SK-N-SH (cell line): ENCODE data around the gene MIDN. TPM values are rescaled to one million over a fixed set of nuclear protein-coding genes. Genes with fewer than 3 reads are reported as not detected.

Experiments
- CTCF ChIA-PET: fragments of 300-600, 350-600 bp; formaldehyde crosslinking; extraction: SDS; loops from one replicate; lab custom pipeline; 2021; lab: Yijun Ruan, JAX
- POLR2A ChIA-PET: fragments of 350-600 bp; sonication (Branson Sonifier 250); formaldehyde crosslinking; extraction: SDS; loops from one replicate; lab custom pipeline; 2020; ENCODE audit warnings: antibody characterized with exemption, inconsistent platforms; lab: Yijun Ruan, JAX
- DNase-seq: peaks from one replicate; pipeline ENCODE4 v3.0.0; 2012
- H2AFZ ChIP-seq: fragments of 200-600 bp; sonication (generic); 2 replicates; pipeline ENCODE4 v1.8.1; 2016; ENCODE audit warnings: antibody characterized with exemption, mild to moderate bottlenecking, low read depth
- H3F3A ChIP-seq: fragments of 200-600 bp; sonication (generic); replicated peaks from 2 replicates; pipeline ENCODE3; 2016; ENCODE audit warnings: antibody characterized with exemption, mild to moderate bottlenecking; ENCODE audit not compliant: insufficient read depth
- H3K27ac ChIP-seq, 2 experiments: fragments of 200-500 bp in 1 of 2; fragments of 200-600 bp in 1 of 2; sonication (Bioruptor generic) in 1 of 2; sonication (generic), shearing (Covaris generic) in 1 of 2; 2 replicates each; pipeline versions ENCODE4 v1.5.1 to v1.6.1; 2014 to 2016; ENCODE audit warnings: low read depth in 2 of 2, inconsistent platforms in 1 of 2, low read length in 1 of 2, mild to moderate bottlenecking in 1 of 2, mixed read lengths in 1 of 2
- H3K27me3 ChIP-seq: fragments of 200-600 bp; sonication (generic), shearing (Covaris generic); 2 replicates; pipeline ENCODE4 v1.6.1; 2016; ENCODE audit warnings: mixed run types; ENCODE audit not compliant: insufficient read depth
- H3K36me3 ChIP-seq, 2 experiments: fragments of 200-500 bp in 1 of 2; fragments of 200-600 bp in 1 of 2; sonication (Bioruptor generic) in 1 of 2; sonication (generic) in 1 of 2; replicated peaks in 1 of 2; 2 replicates each; pipeline versions ENCODE3 to v1.5.1; 2014 to 2016; ENCODE audit warnings: low read length in 1 of 2, mild to moderate bottlenecking in 1 of 2; ENCODE audit not compliant: insufficient read depth in 2 of 2, control insufficient read depth in 1 of 2
- H3K4me1 ChIP-seq, 2 experiments: fragments of 200-500 bp in 1 of 2; fragments of 200-600 bp in 1 of 2; sonication (Bioruptor generic) in 1 of 2; sonication (generic), shearing (Covaris generic) in 1 of 2; 2 replicates each; pipeline versions ENCODE4 v1.5.1 to v1.6.1; 2014 to 2016; ENCODE audit warnings: low read depth in 1 of 2, low read length in 1 of 2, mixed run types in 1 of 2; ENCODE audit not compliant: insufficient read depth in 2 of 2, control insufficient read depth in 1 of 2
- H3K4me2 ChIP-seq: fragments of 200-600 bp; sonication (generic), shearing (Covaris generic); 2 replicates; pipeline ENCODE4 v1.6.1; 2017; ENCODE audit warnings: mixed run types
- H3K4me3 ChIP-seq, 2 experiments: fragments of 200-500 bp in 1 of 2; fragments of 200-600 bp in 1 of 2; sonication (Bioruptor generic) in 1 of 2; sonication (generic), shearing (Covaris generic) in 1 of 2; 2 replicates each; pipeline versions ENCODE4 v1.5.1 to v1.8.1; 2014 to 2016; ENCODE audit warnings: low read depth in 2 of 2, inconsistent platforms in 1 of 2, low read length in 1 of 2, mild to moderate bottlenecking in 1 of 2, mixed read lengths in 1 of 2, moderate library complexity in 1 of 2
- H3K79me2 ChIP-seq: fragments of 200-600 bp; sonication (generic); 2 replicates; pipeline ENCODE4 v1.8.1; 2017; ENCODE audit warnings: mild to moderate bottlenecking; ENCODE audit not compliant: insufficient read depth
- H3K9ac ChIP-seq: fragments of 200-600 bp; sonication (generic); 2 replicates; pipeline ENCODE4 v1.6.1; 2017; ENCODE audit warnings: mixed run types
- H3K9me2 ChIP-seq: fragments of 200-600 bp; sonication (generic); 2 replicates; pipeline ENCODE4 v1.6.1; 2017; ENCODE audit warnings: mixed run types
- H3K9me3 ChIP-seq: fragments of 200-600 bp; sonication (generic); 2 replicates; pipeline ENCODE4 v1.6.1; 2017; ENCODE audit warnings: mixed run types, mild to moderate bottlenecking, moderate library complexity
- H4K20me1 ChIP-seq: fragments of 200-600 bp; sonication (generic); 2 replicates; pipeline ENCODE4 v1.6.1; 2017; ENCODE audit warnings: mild to moderate bottlenecking, mixed run types; ENCODE audit not compliant: insufficient read depth
- CTCF ChIP-seq: fragments of 200-600 bp; sonication (generic); IDR thresholded peaks from 2 replicates; pipeline ENCODE4 v1.6.1; 2017; ENCODE audit warnings: antibody characterized with exemption, mild to moderate bottlenecking, moderate library complexity
- GATA2 ChIP-seq: sonication (generic); formaldehyde crosslinking; IDR thresholded peaks from 2 replicates; pipeline ENCODE4 v1.5.0; 2020; ENCODE audit warnings: mild to moderate bottlenecking, missing genetic modification reagents
- NRF1 ChIP-seq: IDR thresholded peaks from 2 replicates; pipeline ENCODE4 v1.6.1; 2012; ENCODE audit warnings: low read depth, mild to moderate bottlenecking, low read length
- POLR2AphosphoS5 ChIP-seq: IDR thresholded peaks from 2 replicates; pipeline ENCODE4 v1.6.1; 2012; ENCODE audit warnings: low read depth, low read length
- RCOR1 ChIP-seq: fragments of 150-350 bp; IDR thresholded peaks from 2 replicates; pipeline ENCODE4 v1.6.1; 2017; ENCODE audit warnings: antibody characterized with exemption, low read length
- RFX5 ChIP-seq: IDR thresholded peaks from 2 replicates; pipeline ENCODE4 v1.6.1; 2012; ENCODE audit warnings: mild to moderate bottlenecking, improper control_type of control experiment, low read length
- USF1 ChIP-seq: IDR thresholded peaks from 2 replicates; pipeline ENCODE4 v1.4.0; 2012; ENCODE audit warnings: low read depth, borderline replicate concordance
- YY1 ChIP-seq: IDR thresholded peaks from 2 replicates; pipeline ENCODE4 v1.4.0; 2012; ENCODE audit warnings: low read depth, mild to moderate bottlenecking
- WGBS: methylation state at CpG from one replicate; pipeline ENCODE4 v1.1.6; 2017; ENCODE audit warnings: low lambda C conversion rate; 5-methylcytosine and 5-hydroxymethylcytosine counted together
- polyA plus RNA-seq, 3 experiments: library from polyadenylated mRNA; depleted of rRNA; stranded (reverse); fragments of >200 nt; gene quantifications; 2 replicates each; pipeline ENCODE4 v1.2.3, GENCODE V29; 2012

The MIDN gene
- polyA plus RNA-seq, 1 of the 3 experiments (the other 2 are of a cell fraction): 13.9 TPM

- H3K9me2 ChIP-seq: no peaks in the 10 kb centered on the region
- peak overlapping the region; percentile 74 to 87 for H3K4me3 ChIP-seq
- peaks cover 5 to 28% of the 10 kb centered on the region in 2 experiments; a peak in 2 of 4 replicates for H3K4me1 ChIP-seq
- peaks cover 18% of the 10 kb centered on the region for H4K20me1 ChIP-seq
- peak overlapping the region; percentile 97 for H3K4me2 ChIP-seq
- ChIA-PET POLR2A (interaction anchor here (1.3 to 1.6 kb wide), 2 partner anchors 11 to 32 kb away, joined by 6 to 11 read pairs; partner anchors contain the start of gene CIRBP), CTCF (interaction anchor here (1.1 to 5.7 kb wide), 3 partner anchors 11 to 29 kb away, joined by 3 to 82 read pairs (median 4); no protein-coding TSS in a partner anchor)
- peak; percentile 81 for DNase-seq
- H3K9me3 ChIP-seq: no peaks in the 10 kb centered on the region
- H3K27ac ChIP-seq: peak overlapping the region; percentile 38 to 88; a peak in 3 of 4 replicates
- H3K27me3 ChIP-seq: no peaks in the 10 kb centered on the region
- peak overlapping the region; percentile 66 for H3K9ac ChIP-seq
- TF ChIP-seq YY1: peak; percentile 73
- no peak for TF ChIP-seq RCOR1
- H3K36me3 ChIP-seq: peaks cover 0 to 31% of the 10 kb centered on the region in 2 experiments
- no peak overlapping the region for H2AFZ ChIP-seq
- H3K79me2 ChIP-seq: peaks cover 24% of the 10 kb centered on the region
- WGBS: 2% methylated on average over 9 of the region's 60 CpGs
- peaks cover 34% of the 10 kb centered on the region for H3F3A ChIP-seq
These were observed 11.2 kb upstream of the MIDN start for GRCh38 chr19:1237027-1237659.

- Histone ChIP-seq H3K9me3 (no peaks in the 10 kb centered on the region), H3K79me2 (peaks cover 32% of the 10 kb centered on the region), H3K27me3 (no peaks in the 10 kb centered on the region), H3K9me2 (no peaks in the 10 kb centered on the region), H3K4me1 (peaks cover 5 to 31% of the 10 kb centered on the region in 2 experiments; a peak in 2 of 4 replicates), H3K4me3 (peak within 1 kb of the TSS; percentile 74 to 87), H3K4me2 (peak within 1 kb of the TSS; percentile 97), H4K20me1 (peaks cover 13% of the 10 kb centered on the region; the same call in 1 of the 2 replicates), H3K9ac (peak within 1 kb of the TSS; percentile 66), H3K36me3 (peaks cover 0 to 26% of the 10 kb centered on the region in 2 experiments), H3F3A (peaks cover 27% of the 10 kb centered on the region), H3K27ac (peak within 1 kb of the TSS; percentile 38 to 88; a peak in 3 of 4 replicates), H2AFZ (no peak within 1 kb of the TSS)
- DNase-seq: peak; percentile 91
- no peak for TF ChIP-seq CTCF
- 0 out of 2 replicates have a peak, but pooled peaks have one; percentile 14 for TF ChIP-seq POLR2AphosphoS5
- TF ChIP-seq NRF1: no peak
- no peak for TF ChIP-seq RFX5
- TF ChIP-seq GATA2 (CRISPR knock-in tag): no peak
- TF ChIP-seq USF1: peak; percentile 58; the same call in 1 of the 2 replicates
- WGBS: 19% methylated on average over 3 of the region's 87 CpGs
- ChIA-PET POLR2A (interaction anchor here (4.3 kb wide), 1 partner anchor 32 kb away, joined by 49 read pairs; the partner anchor contains the start of gene CIRBP), CTCF (interaction anchor here (1.2 to 9.7 kb wide), 4 partner anchors 16 to 125 kb away, joined by 6 to 594 read pairs (median 42); partner anchors contain the start of gene CIRBP)
These were observed 10.5 kb upstream of the MIDN start, which contains the start of gene CBARP for GRCh38 chr19:1237754-1238368. Gene CBARP (minus strand): TSS chr19:1238005. CDS start chr19:1236100, 1,905 bp downstream.
